NCI-H2196 (cell line): ENCODE results near the gene CHKB.
"Not testable (repeated sequence)": the region's sequence is repeated elsewhere in the genome, so short reads cannot be mapped to it uniquely, and the experiment has no call there.

ENCODE experiments used
- DNase-seq: peaks from one replicate; lab custom pipeline; 2025; ENCODE audit not compliant: unreplicated experiment; lab: John Stamatoyannopoulos, UW

The CHKB gene

DNA sequence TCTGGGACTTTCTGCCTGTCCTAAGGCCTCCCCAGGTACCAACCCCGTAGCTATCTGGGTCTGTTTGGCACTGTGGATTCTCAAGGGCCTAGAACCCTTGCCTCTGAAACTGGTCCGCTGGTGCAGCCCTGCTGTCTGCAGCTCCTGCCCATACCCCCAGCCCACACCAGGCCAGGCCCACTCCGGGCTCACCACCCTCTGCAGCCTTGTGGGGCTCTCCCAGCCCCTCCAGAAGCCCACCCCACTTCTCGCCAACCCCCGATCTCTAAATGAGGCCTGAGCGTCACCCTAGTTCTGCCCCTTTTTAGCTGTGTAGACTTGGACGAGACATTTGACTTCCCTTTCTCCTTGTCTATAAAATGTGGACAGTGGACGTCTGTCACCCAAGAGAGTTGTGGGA is 32.3 kb downstream of the CHKB start:
- no peak for DNase-seq

DNA sequence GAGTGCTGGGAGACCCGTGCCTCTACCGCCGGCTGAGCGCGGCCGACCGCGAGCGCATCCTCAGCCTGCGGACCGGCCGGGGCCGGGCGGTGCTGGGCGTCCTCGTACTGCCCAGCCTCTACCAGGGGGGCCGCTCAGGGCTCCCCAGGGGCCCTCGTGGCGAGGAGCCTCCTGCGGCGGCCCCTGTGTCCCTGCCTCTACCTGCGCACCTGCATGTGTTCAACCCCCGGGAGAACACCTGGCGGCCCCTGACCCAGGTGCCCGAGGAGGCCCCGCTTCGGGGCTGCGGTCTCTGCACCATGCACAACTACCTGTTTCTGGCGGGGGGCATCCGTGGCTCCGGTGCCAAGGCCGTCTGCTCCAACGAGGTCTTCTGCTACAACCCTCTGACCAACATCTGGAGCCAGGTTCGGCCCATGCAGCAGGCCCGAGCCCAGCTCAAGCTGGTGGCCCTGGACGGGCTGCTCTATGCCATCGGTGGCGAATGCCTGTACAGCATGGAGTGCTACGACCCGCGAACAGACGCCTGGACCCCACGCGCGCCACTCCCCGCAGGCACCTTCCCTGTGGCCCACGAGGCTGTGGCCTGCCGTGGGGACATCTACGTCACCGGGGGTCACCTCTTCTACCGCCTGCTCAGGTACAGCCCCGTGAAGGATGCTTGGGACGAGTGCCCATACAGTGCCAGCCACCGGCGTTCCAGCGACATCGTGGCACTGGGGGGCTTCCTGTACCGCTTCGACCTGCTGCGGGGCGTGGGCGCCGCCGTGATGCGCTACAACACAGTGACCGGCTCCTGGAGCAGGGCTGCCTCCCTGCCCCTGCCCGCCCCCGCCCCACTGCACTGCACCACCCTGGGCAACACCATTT is 33.5 kb downstream of the CHKB start:
- no peak for DNase-seq

DNA sequence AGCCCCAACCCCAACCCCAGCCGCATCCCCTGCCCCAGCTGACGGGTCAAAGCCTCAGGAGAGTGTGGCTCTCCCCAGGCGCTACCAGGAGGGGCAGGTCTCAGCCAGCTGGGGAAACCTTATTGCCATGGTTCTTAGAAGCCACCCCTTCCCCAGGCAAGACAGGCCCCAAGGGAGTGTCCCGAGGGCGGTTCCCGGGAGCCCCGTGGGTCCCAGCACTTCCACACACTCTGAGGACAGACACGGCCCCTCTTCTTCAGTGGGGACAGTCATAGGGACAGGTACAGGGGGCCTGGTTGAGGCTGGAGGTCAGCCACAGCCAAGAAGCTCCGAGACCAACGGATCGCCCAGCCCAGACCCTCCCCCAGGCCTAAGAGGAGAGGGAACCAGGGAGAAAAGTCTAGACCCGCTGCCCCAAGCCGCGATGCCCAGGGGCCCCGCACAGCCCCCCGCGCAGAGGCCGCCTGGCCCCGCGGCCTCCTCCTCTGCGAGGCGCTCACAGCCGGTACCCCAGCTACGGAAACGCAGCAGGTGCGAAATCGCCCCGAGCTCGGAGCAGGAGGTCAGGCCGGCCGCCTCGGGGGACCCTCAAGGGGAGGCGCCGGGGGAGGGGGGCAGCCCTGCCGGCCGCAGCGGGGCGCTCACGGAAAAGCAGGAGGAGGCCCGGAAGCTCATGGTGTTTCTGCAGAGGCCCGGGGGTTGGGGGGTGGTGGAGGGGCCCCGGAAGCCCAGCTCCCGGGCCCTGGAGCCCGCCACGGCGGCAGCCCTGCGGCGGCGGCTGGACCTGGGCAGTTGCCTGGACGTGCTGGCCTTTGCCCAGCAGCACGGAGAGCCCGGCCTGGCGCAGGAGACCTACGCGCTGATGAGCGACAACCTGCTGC is 34.4 kb downstream of the CHKB start:
- no peak for DNase-seq

DNA sequence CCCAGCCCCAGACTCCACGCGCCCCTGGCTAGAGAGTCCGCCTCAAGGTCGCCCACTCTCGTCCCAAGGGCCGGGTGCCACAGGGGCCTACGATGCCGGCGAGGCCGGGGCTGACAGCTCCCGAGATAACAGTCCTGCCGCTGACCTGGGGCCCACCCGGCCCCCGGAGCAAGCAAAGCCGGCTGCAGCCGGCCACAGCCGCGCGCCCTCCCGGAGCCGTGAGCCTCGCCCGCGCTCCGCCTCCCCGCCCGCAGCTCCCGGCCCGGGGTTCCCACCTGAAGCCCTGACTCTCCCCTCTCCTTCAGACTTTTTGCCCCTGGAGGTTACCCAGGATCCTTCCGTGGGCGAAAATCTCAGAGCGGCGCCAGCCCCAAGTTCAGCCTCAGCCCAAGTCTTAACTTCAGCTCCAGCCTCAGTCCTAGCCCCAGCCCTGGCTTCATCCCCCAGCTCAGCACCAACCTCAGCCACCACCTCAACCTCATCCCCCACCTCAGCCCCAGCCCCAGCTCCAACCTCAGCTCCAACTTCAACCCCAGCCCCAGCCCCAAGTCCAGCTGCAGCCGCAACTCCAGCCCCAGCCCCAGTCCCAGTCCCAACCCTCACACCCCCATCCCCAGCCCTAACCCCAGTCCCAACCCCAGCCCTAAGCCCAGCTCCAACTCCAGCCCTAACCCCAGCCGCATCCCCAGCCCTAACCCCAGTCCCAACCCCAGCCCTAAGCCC is 35.2 kb downstream of the CHKB start:
- no peak for DNase-seq

DNA sequence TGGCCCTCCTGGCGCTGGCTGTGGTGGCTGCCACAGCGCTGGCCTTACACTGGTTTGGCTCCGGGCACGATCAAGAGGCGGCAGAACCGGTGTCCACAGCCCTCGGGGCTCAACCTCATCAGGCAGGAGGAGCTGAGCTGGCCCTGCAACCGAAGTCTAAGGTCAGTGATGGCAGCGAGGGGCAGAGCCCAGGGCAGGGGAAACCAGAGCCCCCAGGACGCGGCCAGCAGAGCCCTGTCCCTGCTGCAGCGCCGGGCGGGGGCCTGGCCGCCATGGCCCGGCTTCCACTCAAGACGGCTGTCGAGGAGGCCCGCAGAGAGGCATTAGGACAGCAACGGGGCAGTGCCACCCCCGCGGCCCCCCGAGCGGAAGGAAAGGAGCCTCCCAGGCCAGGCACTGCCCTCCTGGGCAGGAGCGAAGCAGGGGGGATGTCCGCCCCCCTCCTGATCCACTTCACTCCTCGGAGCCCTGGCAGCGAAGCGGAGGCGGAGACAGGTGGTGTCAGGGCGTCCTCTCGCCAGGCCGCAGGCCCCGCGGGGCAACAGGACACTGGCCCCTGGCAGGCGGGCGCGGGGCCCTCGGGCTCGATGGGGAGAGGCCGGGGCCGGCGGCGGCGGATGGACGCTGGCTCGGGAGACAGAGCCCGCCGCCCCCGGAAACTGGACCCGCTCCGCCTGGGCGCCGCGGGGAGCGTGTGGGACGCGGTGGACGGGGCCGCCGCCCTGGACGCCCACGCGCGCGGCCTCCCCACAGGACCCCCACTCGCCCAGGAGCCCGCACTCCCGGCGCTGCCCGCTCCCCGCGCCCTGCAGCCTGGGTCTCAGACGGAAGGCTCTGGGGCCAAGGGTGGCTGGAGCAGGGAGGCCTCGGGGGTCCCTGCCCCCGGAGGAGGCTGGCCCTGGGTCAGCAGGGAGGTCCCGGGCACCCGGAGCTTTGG is 36.1 kb downstream of the CHKB start:
- no peak for DNase-seq

DNA sequence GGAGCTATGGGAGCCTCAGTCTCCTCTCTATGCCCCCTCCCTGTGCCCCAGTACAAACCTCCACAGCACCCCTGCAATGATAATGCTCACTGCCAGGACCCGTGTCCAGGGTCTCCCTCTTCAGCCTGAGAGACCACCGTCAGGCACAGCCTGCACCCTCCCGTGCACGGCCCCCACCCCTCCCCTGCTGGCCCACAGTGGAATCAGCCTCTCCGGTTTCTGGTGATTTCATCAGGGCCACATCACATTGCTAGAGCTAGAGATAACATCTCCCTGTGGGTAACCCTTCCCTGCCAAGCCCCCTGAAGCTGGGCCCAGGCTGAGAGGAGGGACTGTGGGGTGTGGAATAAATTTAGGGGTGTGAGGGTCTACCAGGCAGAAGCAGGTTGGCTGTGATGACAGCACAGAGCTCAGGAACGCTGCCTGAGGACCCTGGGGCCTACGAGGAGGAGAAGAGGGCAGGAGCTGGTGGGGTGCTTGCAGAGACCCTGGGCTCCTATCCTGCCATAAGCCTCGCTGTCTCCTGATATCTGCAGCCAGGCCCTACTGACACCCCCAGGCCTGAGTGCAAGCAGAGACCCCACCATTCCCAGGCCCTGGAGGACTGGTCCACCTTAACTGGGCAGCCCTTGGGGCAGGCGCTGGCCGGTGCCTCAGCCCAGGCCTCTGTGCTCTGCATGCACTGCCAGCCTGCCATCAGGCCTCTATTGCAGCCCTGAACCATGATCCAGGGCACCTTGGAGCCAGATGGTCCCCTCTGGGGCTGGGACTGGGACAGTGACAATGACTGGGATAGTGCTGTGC is 36.9 kb downstream of the CHKB start, which contains the start of gene KLHDC7B:
TSS of gene KLHDC7B (plus strand) at position 378 of the 804 bp plus-strand sequence. CDS start at position 723, 345 bp downstream.
- DNase-seq = no peak

DNA sequence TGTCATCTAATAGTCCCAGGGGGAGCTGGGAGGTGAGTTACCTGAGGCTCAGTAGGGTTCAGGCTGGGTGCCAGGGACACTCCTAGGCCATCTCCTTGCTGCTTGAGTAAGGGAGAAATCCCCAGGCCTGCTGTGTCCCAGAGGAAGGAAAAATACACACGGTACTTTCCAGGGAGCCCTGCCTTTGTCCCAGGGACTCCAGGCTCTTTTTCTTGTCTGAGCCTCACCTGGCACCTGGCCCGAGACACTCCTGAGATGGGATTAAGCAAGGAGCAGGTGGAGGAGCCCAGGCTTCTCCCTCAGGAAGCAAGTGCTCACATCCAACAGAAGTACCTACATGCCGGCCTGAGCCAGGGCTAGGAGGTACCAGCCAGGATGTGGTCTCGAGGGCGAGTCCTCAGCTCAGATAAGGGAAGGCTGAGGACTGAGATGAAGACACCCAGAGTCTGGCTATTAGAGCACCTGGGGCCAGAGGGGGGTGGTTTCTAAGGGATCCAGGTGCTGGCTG is 37.8 kb downstream of the CHKB start:
- DNase-seq = no peak

DNA sequence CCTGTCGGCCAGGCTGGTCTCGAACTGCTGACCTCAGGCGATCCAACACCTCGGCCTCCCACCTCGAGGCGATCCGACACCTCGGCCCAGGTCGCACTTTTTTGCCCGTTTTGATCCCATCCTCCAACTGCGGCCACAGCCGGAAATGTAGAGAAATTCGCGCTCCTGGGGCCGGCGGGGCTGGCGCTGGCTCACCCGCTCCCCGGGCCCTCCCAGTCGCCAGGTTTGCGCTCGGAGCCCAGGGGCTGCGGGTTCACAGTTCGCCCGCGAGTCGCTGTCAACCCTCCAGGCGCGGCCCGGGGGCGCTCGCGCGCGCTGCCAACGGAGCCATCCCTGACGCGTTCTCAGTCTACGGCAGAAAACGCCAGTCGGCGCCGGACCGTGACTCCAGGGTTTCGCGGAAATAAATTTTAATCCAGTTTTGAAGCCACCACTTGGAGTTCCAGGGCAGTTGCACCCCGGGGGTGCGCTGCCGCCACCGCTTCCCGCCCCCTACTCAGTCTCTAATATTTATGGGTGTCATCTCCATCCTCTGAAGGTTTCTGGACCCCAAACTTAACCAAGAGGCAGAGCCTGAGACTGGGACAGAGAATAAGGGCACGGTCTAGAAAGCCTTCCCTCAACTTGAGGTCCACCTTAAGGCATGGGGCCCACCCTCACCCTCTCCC is 38.4 kb downstream of the CHKB start:
- DNase-seq = no peak

DNA sequence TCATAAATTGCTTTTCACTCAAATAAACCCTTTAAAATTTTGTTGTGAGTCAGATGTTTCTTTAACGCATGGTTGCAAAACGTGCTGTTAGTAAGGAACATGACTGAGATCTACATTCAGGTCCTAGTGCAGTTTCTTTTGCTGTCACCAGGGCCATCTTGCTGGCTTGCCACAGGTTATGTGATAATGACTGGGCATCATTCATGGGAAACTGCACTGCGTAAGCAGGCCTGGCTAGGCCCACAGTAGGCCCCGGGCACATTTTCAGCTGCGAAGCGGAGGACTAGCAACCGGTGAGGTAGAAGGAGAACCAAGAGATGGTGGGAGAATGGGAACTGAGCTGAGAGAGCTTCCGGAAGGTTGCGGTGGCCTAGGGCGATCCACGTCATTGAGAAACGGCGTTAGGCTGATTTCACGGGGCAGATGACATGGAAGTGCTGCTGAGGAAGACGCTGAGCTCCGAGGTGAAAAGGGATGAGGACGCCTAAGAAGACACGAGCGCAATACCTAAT is 40.2 kb downstream of the CHKB start:
- DNase-seq = no peak

DNA sequence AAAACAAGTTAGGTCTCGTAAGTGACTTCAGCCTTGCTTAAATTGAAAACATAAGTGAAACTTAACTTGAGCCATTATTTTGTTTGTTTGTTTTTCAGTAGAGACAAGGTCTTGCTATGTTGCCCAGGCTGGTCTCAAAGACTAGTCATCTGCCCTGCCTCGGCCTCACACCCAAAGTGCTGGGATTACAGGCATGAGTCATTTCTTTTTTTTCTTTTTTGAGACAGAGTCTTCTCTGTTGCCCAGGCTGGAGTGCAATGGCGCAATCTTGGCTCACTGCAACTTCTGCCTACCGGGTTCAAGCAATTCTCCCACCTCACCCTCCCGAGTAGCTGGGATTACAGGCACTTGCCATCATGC is 41.0 kb downstream of the CHKB start:
- not testable (repeated sequence) for DNase-seq

DNA sequence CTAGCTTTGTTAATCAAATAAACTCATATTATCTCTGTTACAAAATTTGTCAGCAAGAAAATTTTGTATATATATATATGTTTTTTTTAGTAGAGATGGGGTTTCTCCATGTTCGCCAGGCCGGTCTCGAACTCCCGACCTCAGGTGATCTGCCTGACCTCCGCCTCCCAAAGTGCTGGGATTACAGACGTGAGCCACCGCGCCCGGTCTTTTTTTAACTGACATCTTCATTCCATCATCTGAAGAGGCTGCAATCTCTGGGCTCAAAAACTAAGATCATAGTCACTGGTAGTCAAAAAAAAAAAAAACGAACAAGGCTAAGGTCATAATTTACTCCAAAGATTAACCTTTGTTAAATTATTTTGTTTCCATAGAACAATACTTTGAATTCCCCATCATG is 42.3 kb downstream of the CHKB start:
- DNase-seq = no peak

DNA sequence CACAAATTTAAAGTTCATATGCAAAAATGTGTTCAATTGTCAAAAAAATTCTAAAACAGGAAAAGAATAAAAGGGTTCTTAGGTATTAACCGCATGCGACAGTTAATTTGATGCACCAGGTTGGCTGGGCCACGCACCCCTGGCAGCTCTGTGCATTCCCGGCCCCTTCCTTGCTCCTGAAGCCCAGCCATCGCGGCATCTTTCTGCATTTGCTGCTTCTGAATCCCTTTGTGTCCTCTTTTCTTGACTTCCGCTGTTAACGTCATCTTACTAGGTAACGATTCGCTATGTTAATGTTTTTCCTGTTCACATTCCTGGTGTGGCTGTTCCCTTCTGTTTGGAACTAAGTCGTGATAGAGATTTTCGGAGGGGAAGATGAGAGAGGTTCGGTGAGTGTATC is 44.9 kb downstream of the CHKB start:
- DNase-seq = no peak

DNA sequence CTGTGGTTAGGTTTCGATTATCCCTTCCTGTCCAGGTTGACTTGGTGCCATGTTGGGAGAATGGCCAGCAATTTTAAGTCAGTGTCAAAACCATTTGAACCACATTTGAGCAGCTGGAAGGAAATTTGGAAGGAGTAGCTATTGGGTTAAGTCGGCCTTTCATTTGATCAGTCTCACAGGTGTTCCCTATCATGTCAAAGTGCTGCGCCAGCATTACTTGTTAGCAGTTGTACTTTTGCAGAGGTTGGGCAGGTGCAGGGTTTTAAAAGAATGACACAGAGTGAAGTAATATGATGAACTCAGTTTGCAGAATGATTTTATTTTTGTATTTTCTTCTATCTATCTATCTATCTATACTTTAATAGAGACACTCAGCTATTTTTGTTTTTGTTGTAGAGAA is 46.4 kb downstream of the CHKB start:
- no peak for DNase-seq

DNA sequence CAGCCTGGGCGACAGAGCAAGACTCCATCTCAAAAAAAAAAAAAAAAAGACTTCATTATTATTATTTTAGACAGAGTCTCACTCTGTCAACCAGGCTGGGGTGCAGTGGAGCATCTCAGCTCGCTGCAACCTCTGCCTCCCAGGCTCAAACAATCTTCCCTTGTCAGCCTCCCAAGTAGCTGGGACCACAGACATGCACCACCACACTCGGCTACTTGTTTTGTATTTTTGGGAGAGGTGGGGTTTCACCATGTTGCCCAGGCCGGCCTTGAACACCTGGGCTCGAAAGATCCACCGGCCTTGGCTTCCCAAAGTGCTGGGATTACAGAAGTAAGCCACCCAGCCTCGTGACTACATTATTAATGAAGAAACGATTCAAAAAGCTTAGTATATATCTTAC is 47.5 kb downstream of the CHKB start:
- DNase-seq = no peak

DNA sequence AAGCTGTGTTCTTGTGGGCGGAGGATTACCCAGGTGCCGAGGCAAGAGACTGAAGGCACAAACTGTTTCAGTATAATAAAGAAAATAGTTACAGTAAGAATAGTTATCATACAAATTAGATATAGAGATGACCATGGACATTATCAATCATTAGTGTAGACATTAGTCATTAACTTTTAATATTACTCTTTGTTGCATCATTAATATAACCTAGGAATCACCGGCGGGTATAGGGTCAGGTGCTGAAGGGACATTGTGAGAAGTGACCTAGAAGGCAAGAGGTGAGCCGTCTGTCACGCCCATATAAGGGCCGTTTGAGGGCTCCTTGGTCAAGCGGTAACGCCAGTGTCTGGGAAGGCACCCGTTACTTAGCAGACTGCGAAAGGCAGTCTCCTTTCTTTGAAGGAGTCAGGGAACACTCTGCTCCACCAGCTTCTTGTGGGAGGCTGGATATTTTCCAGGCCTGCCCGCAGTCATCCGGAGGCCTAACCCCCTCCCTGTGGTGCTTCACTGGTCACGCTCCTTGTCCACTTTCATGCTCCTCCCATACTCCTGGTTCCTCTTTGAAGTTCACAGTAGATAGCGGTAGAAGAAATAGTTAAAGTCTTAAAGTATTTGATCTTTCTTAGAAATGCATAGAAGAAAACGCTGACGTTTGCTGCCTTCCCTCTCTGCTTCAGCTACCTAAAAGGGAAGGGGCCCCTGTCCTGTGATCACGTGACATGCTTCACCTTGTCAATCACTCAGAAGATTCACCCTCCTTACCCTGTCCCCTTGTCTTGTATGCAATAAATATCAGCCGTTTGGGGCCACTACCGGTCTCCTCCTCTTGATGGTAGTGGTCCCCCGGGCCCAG is 48.6 kb downstream of the CHKB start:
- DNase-seq = not testable (repeated sequence)

DNA sequence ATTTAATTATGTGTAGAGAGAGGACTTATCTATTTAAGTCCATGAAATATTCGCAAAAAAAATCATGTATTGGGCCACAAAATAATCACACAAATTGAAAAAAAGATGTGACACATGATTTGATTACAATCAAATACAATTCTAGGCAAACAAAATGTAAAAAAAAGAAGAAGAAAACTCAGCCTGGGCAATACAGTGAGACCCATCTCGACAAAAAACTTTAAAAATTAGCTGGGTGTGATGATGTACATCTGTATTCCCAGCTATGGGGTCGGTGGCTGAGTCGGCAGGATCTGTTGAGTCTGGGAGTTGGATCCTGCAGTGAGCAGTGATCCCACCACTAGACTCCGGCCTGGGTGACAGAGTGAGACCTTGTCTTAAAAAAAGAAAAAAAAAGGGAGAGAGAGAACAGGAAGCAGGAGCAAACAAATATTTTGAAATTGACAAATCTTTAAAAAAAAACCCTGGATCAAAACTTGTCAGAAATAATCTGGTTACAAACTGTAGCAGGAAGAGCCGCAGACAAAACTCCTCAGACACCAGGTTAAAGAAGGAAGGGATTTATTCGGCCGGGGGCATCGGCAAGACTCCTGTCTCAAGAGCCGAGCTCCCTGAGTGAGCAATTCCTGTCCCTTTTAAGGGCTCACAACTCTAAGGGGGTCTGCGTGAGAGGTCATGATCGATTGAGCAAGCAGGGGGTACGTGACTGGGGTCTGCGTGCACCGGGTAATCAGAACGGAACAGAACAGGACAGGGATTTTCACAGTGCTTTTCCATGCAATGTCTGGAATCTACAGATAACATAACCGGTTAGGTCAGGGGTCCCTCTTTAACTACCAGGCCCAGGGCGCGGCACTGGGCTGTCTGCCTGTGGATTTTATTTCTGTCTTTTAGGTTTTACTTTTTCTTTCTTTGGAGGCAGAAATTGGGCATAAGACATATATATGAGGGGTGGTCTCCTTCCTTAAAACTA is 49.5 kb downstream of the CHKB start:
- no peak for DNase-seq
